H1 (cell line): Measurements from ENCODE around the gene PHTF1. TPM values are rescaled to one million over a fixed set of nuclear protein-coding genes. Genes with fewer than 3 reads are reported as not detected.

ENCODE experiments used
- CTCF ChIA-PET: fragments of 300-600 bp; sonication (Branson Sonifier 250); formaldehyde crosslinking; loops from one replicate; lab custom pipeline; 2021; ENCODE audit not compliant: partially characterized antibody; lab: Charles Lee
- POLR2A ChIA-PET: fragments of 300-600 bp; sonication (Branson Sonifier 250); formaldehyde crosslinking; loops from one replicate; lab custom pipeline; 2021; ENCODE audit warnings: inconsistent platforms; ENCODE audit not compliant: partially characterized antibody; lab: Charles Lee
- DNase-seq, 2 experiments: peaks; one replicate each; pipeline versions ENCODE4 v3.0.0 to v3.0.0-alpha.2; 2010 to 2022; ENCODE audit warnings: low spot score in 2 of 2, low read depth in 1 of 2, mixed read lengths in 1 of 2
- FAIRE-seq: peaks from 2 replicates; lab custom pipeline; 2011; peaks lifted over from hg19 to GRCh38; lab: Jason Lieb, UNC
- H2AFZ ChIP-seq: 2 replicates; pipeline ENCODE4 v1.8.1; 2012; ENCODE audit warnings: low read length, inconsistent platforms
- H2AK5ac ChIP-seq: 2 replicates; pipeline ENCODE4 v1.6.1; 2013; ENCODE audit warnings: low read depth, low read length
- H2BK120ac ChIP-seq: replicated peaks from 2 replicates; pipeline ENCODE3; 2013; ENCODE audit warnings: low read depth, low read length, inconsistent platforms
- H2BK12ac ChIP-seq: 2 replicates; pipeline ENCODE4 v1.6.1; 2013; ENCODE audit warnings: low read depth, low read length
- H2BK15ac ChIP-seq: 2 replicates; pipeline ENCODE4 v1.6.1; 2013; ENCODE audit warnings: low read length
- H2BK20ac ChIP-seq: 2 replicates; pipeline ENCODE4 v1.6.1; 2013; ENCODE audit warnings: low read length
- H2BK5ac ChIP-seq: 2 replicates; pipeline ENCODE4 v1.6.1; 2013; ENCODE audit warnings: low read depth, low read length
- H3K14ac ChIP-seq: 2 replicates; pipeline ENCODE4 v1.6.1; 2013; ENCODE audit warnings: inconsistent platforms; ENCODE audit not compliant: insufficient read length
- H3K18ac ChIP-seq: 2 replicates; pipeline ENCODE4 v1.6.1; 2013; ENCODE audit warnings: low read length; ENCODE audit errors: extremely low read depth
- H3K23ac ChIP-seq: 2 replicates; pipeline ENCODE4 v1.6.1; 2013; ENCODE audit warnings: inconsistent platforms; ENCODE audit not compliant: insufficient read length
- H3K23me2 ChIP-seq: 2 replicates; pipeline ENCODE4 v1.6.1; 2013; ENCODE audit warnings: low read depth, low read length
- H3K27ac ChIP-seq: 2 replicates; pipeline ENCODE4 v1.6.1; 2011; ENCODE audit warnings: low read depth, low read length, inconsistent platforms
- H3K27me3 ChIP-seq, 4 experiments: replicated peaks in 1 of 4; 1 replicate in 1 of 4; 2 replicates in 3 of 4; pipeline versions ENCODE4 v1.6.1 to v1.8.1; 2011 to 2013; ENCODE audit warnings: low read length in 3 of 4, mild to moderate bottlenecking in 3 of 4, inconsistent platforms in 2 of 4, mixed read lengths in 2 of 4, moderate library complexity in 1 of 4; ENCODE audit not compliant: control insufficient read depth in 3 of 4, insufficient read depth in 3 of 4; ENCODE audit errors: extremely low read depth in 1 of 4
- H3K36me3 ChIP-seq, 4 experiments: 2 replicates each; pipeline versions ENCODE4 v1.6.1 to v1.8.1; 2011 to 2013; ENCODE audit warnings: mild to moderate bottlenecking in 4 of 4, low read length in 3 of 4, moderate library complexity in 2 of 4, control low read depth in 1 of 4, inconsistent platforms in 1 of 4; ENCODE audit not compliant: insufficient read depth in 4 of 4, control insufficient read depth in 2 of 4
- H3K4ac ChIP-seq: replicated peaks from 2 replicates; pipeline ENCODE3; 2013; ENCODE audit warnings: low read length, low read depth, mixed read lengths, inconsistent platforms; ENCODE audit not compliant: insufficient read length
- H3K4me1 ChIP-seq, 4 experiments: replicated peaks in 1 of 4; 1 replicate in 1 of 4; 2 replicates in 3 of 4; pipeline versions ENCODE4 v1.6.1 to v1.8.1; 2011 to 2013; ENCODE audit warnings: low read length in 3 of 4, inconsistent platforms in 2 of 4, mixed read lengths in 1 of 4; ENCODE audit not compliant: insufficient read depth in 4 of 4, control insufficient read depth in 3 of 4
- H3K4me2 ChIP-seq, 2 experiments: 2 replicates each; pipeline versions ENCODE4 v1.6.1 to v1.8.1; 2011 to 2013; ENCODE audit warnings: low read depth in 2 of 2, low read length in 2 of 2, control low read depth in 1 of 2, inconsistent platforms in 1 of 2, mild to moderate bottlenecking in 1 of 2; ENCODE audit not compliant: insufficient read depth in 1 of 2
- H3K4me3 ChIP-seq, 4 experiments: fragments of 200-600, 300-600 bp in 1 of 4; sonication (generic), shearing (Covaris generic), sonication (Bioruptor Twin) in 1 of 4; 2 replicates each; pipeline versions ENCODE4 v1.5.1 to v1.8.1; 2011 to 2016; ENCODE audit warnings: low read length in 4 of 4, low read depth in 3 of 4, control low read depth in 2 of 4, inconsistent platforms in 2 of 4, mild to moderate bottlenecking in 2 of 4, mixed read lengths in 1 of 4, moderate library complexity in 1 of 4; ENCODE audit not compliant: insufficient read depth in 2 of 4; ENCODE audit errors: extremely low read depth in 1 of 4
- H3K56ac ChIP-seq: replicated peaks from 2 replicates; pipeline ENCODE3; 2013; ENCODE audit warnings: low read depth, mild to moderate bottlenecking, mixed read lengths, low read length, inconsistent platforms; ENCODE audit not compliant: insufficient read length
- H3K79me1 ChIP-seq: 2 replicates; pipeline ENCODE4 v1.6.1; 2013; ENCODE audit warnings: low read depth, low read length, control low read depth
- H3K79me2 ChIP-seq, 2 experiments: 2 replicates each; pipeline versions ENCODE4 v1.6.1 to v1.8.1; 2012 to 2013; ENCODE audit warnings: low read length in 2 of 2, mild to moderate bottlenecking in 2 of 2, inconsistent platforms in 1 of 2; ENCODE audit not compliant: insufficient read depth in 2 of 2, control insufficient read depth in 1 of 2
- H3K9ac ChIP-seq, 4 experiments: replicated peaks in 1 of 4; 1 replicate in 1 of 4; 2 replicates in 3 of 4; pipeline versions ENCODE4 v1.6.1 to v1.8.1; 2011 to 2013; ENCODE audit warnings: low read depth in 3 of 4, low read length in 3 of 4, control low read depth in 2 of 4, mild to moderate bottlenecking in 2 of 4, moderate library complexity in 2 of 4, inconsistent platforms in 1 of 4; ENCODE audit errors: extremely low read depth in 1 of 4
- H3K9me3 ChIP-seq, 2 experiments: 2 replicates each; pipeline versions ENCODE4 v1.6.1 to v1.8.1; 2012 to 2013; ENCODE audit warnings: mild to moderate bottlenecking in 2 of 2, moderate library complexity in 2 of 2, control low read depth in 1 of 2, inconsistent platforms in 1 of 2, low read depth in 1 of 2, low read length in 1 of 2, mixed read lengths in 1 of 2; ENCODE audit not compliant: insufficient read depth in 2 of 2
- H4K20me1 ChIP-seq, 2 experiments: replicated peaks in 1 of 2; 2 replicates each; pipeline versions ENCODE3 to v1.8.1; 2011 to 2013; ENCODE audit warnings: inconsistent platforms in 2 of 2, low read length in 2 of 2, mild to moderate bottlenecking in 1 of 2; ENCODE audit not compliant: insufficient read depth in 2 of 2, control insufficient read depth in 1 of 2
- H4K5ac ChIP-seq: 2 replicates; pipeline ENCODE4 v1.6.1; 2013; ENCODE audit warnings: low read length, low read depth, mixed read lengths, inconsistent platforms; ENCODE audit not compliant: insufficient read length
- H4K8ac ChIP-seq: 2 replicates; pipeline ENCODE4 v1.8.0; 2013; ENCODE audit warnings: mild to moderate bottlenecking, moderate library complexity, low read length, inconsistent platforms; ENCODE audit not compliant: insufficient read depth; ENCODE audit errors: extremely low read depth
- H4K91ac ChIP-seq: replicated peaks from 2 replicates; pipeline ENCODE3; 2013; ENCODE audit warnings: low read length, mixed read lengths, inconsistent platforms; ENCODE audit not compliant: insufficient read length
- ASH2L ChIP-seq: fragments of 200-600, 300-600 bp; sonication (generic); IDR thresholded peaks from one replicate; pipeline ENCODE4 v1.7.1; 2017; ENCODE audit warnings: low read length
- MAFK ChIP-seq: IDR thresholded peaks from 2 replicates; pipeline ENCODE4 v1.6.1; 2012; ENCODE audit warnings: low read depth, mild to moderate bottlenecking, improper control_type of control experiment, low read length
- POLR2AphosphoS5 ChIP-seq: IDR thresholded peaks from 2 replicates; pipeline ENCODE4 v1.6.1; 2011; ENCODE audit warnings: low read depth, low read length
- RNF2 ChIP-seq: fragments of 200-900, 300-1000 bp; sonication (generic); IDR thresholded peaks from 2 replicates; pipeline ENCODE4 v1.7.1; 2016; ENCODE audit warnings: borderline replicate concordance, low read depth, mild to moderate bottlenecking, antibody characterized with exemption, low read length; ENCODE audit not compliant: poor library complexity, severe bottlenecking; ENCODE audit errors: missing control alignments
- YY1 ChIP-seq: IDR thresholded peaks from 2 replicates; pipeline ENCODE4 v1.6.1; 2011; ENCODE audit warnings: low read depth, mild to moderate bottlenecking, low read length
- ZNF274 ChIP-seq: IDR thresholded peaks from 2 replicates; pipeline ENCODE4 v1.7.0; 2012; ENCODE audit warnings: low read length, borderline replicate concordance; ENCODE audit errors: extremely low read depth
- polyA plus RNA-seq, 7 experiments: library from polyadenylated mRNA; depleted of rRNA in 3 of 7; stranded (reverse) in 5 of 7; unstranded in 2 of 7; fragments of >200 nt in 5 of 7; fragments of 200-250 nt in 2 of 7; gene quantifications; 1 replicate in 5 of 7; 2 replicates in 1 of 7; 4 replicates in 1 of 7; pipeline versions ENCODE4 v1.2.1 to v1.2.3, GENCODE V29; 2011 to 2013; ENCODE audit warnings: missing spikeins in 2 of 7, mixed read lengths in 2 of 7
- total RNA-seq: library from RNA; stranded (reverse); fragmentation: NEBNext Ultra II Directional; extraction: Animal tissue kit (Norgen Biotek cat#: 25700); gene quantifications from 2 replicates; pipeline ENCODE4 v1.2.1, GENCODE V29; 2021

PHTF1 gene
- total and polyA plus RNA-seq, 2 of the 8 experiments (the other 6 are each of a cell fraction or from before 2014, with no cell fraction given), result 9.1 to 26.9 TPM

GRCh38 chr1:113769601-113769970 is 10.3 kb upstream of the PHTF1 start:
- Histone ChIP-seq H3K36me3 (peaks cover 0 to 18% (median 6%) of the 10 kb centered on the region in 4 experiments; a peak in 6 of 8 replicates), H2BK120ac (no peak overlapping the region), H2BK12ac (no peak overlapping the region), H2AK5ac (no peak overlapping the region), H3K4me3 (no peak overlapping the region), H3K18ac (no peak overlapping the region), H2AFZ (no peak overlapping the region), H2BK5ac (no peak overlapping the region), H3K56ac (no peak overlapping the region), H3K23me2 (no peaks in the 10 kb centered on the region; the same call in 1 of the 2 replicates), H3K4me1 (peaks cover 0 to 10% (median 2%) of the 10 kb centered on the region in 4 experiments; a peak in 3 of 7 replicates), H2BK15ac (no peak overlapping the region), H3K27ac (no peak overlapping the region), H3K79me1 (no peaks in the 10 kb centered on the region), H3K23ac (no peak overlapping the region), H4K5ac (no peak overlapping the region), H3K9ac (no peak overlapping the region), H3K14ac (no peak overlapping the region), H3K4ac (no peak overlapping the region), H3K9me3 (no peaks in the 10 kb centered on the region), H3K79me2 (no peaks in the 10 kb centered on the region), H4K91ac (no peak overlapping the region), H4K8ac (no peak overlapping the region), H3K4me2 (no peak overlapping the region), H3K27me3 (peaks cover 0 to 1% (median 0%) of the 10 kb centered on the region in 4 experiments; a peak in 1 of 7 replicates), H4K20me1 (no peaks in the 10 kb centered on the region), H2BK20ac (no peak overlapping the region)
- POLR2A ChIA-PET, result no interaction called here
- CTCF ChIA-PET, result interaction anchor here (1.2 kb wide), 1 partner anchor 22 kb away, joined by 3 read pairs; no protein-coding TSS in a partner anchor
- no peak for DNase-seq
- no peak for TF ChIP-seq YY1
- no peak for TF ChIP-seq MAFK
- no peak for TF ChIP-seq ZNF274
- no peak for TF ChIP-seq ASH2L
- no peak for TF ChIP-seq POLR2AphosphoS5
- TF ChIP-seq RNF2, result no peak
- FAIRE-seq, result no peak
